GM12878 (cell line): Measurements from ENCODE around the gene GDF11. TPM values are rescaled to one million over a fixed set of nuclear protein-coding genes. Genes with fewer than 3 reads are reported as not detected.

Experiments used
- CEBPB ChIP-seq, 2 experiments: fragments of 150-350 bp in 1 of 2; IDR thresholded peaks; 2 replicates each; pipeline ENCODE4 v1.6.1; 2012 to 2014; ENCODE audit warnings: low read depth in 2 of 2, low read length in 2 of 2, borderline replicate concordance in 1 of 2, inconsistent platforms in 1 of 2
- CHD1 ChIP-seq: IDR thresholded peaks from 2 replicates; pipeline ENCODE4 v1.6.1; 2012; ENCODE audit warnings: low read depth, low read length, improper control_type of control experiment
- EED ChIP-seq: sonication (generic); IDR thresholded peaks from 2 replicates; pipeline ENCODE4 v1.6.1; 2016; ENCODE audit warnings: antibody characterized with exemption, low read depth
- EZH2 ChIP-seq: IDR thresholded peaks from 2 replicates; pipeline ENCODE4 v1.6.1; 2012; ENCODE audit warnings: low read depth, mild to moderate bottlenecking, control low read depth, inconsistent platforms, low read length, borderline replicate concordance; ENCODE audit not compliant: control insufficient read depth
- HDAC6 ChIP-seq: fragments of 200-600 bp; sonication (generic); IDR thresholded peaks from one replicate; pipeline ENCODE4 v1.8.0; 2017; ENCODE audit warnings: antibody characterized with exemption; ENCODE audit not compliant: unreplicated experiment
- IKZF1 ChIP-seq: fragments of 450-650 bp; conservative IDR thresholded peaks from 2 replicates; pipeline ENCODE4 v1.6.1; 2017; ENCODE audit warnings: antibody characterized with exemption, mild to moderate bottlenecking
- MEF2B ChIP-seq: fragments of 450-650 bp; IDR thresholded peaks from 2 replicates; pipeline ENCODE4 v1.6.1; 2018; ENCODE audit warnings: mild to moderate bottlenecking, moderate library complexity; ENCODE audit not compliant: partially characterized antibody, poor library complexity, severe bottlenecking
- MTA2 ChIP-seq: fragments of 450-650 bp; IDR thresholded peaks from 2 replicates; pipeline ENCODE4 v1.6.1; 2016; ENCODE audit warnings: low read depth, mild to moderate bottlenecking, moderate library complexity
- NBN ChIP-seq: fragments of 450-650 bp; IDR thresholded peaks from 2 replicates; pipeline ENCODE4 v1.6.1; 2016
- NFXL1 ChIP-seq: fragments of 450-650 bp; IDR thresholded peaks from 2 replicates; pipeline ENCODE4 v1.6.1; 2017; ENCODE audit warnings: antibody characterized with exemption, mild to moderate bottlenecking, borderline replicate concordance
- RAD21 ChIP-seq: IDR thresholded peaks from 2 replicates; pipeline ENCODE4 v1.6.1; 2011; ENCODE audit warnings: mild to moderate bottlenecking, low read depth, low read length, moderate library complexity; ENCODE audit not compliant: insufficient read depth
- SMC3 ChIP-seq: IDR thresholded peaks from 2 replicates; pipeline ENCODE4 v1.6.1; 2011; ENCODE audit warnings: low read length, improper control_type of control experiment, borderline replicate concordance
- SUZ12 ChIP-seq: fragments of 200-600 bp; sonication (generic); IDR thresholded peaks from one replicate; pipeline ENCODE4 v1.6.1; 2018; ENCODE audit warnings: antibody characterized with exemption, mild to moderate bottlenecking; ENCODE audit not compliant: unreplicated experiment
- TCF3 ChIP-seq: IDR thresholded peaks from 2 replicates; pipeline ENCODE4 v1.6.1; 2012; ENCODE audit warnings: low read depth, mild to moderate bottlenecking, low read length, borderline replicate concordance; ENCODE audit not compliant: insufficient read depth
- TCF7 ChIP-seq: IDR thresholded peaks from 2 replicates; pipeline ENCODE4 v1.6.1; 2014; ENCODE audit warnings: antibody characterized with exemption, borderline replicate concordance
- YY1 ChIP-seq: IDR thresholded peaks from 2 replicates; pipeline ENCODE4 v1.6.1; 2011; ENCODE audit warnings: low read depth, mild to moderate bottlenecking, low read length
- polyA plus RNA-seq, 11 experiments: library from polyadenylated mRNA; depleted of rRNA in 4 of 11; unstranded in 6 of 11; stranded (reverse) in 5 of 11; fragments of >200 nt; fragmentation: Nextera tagmentation in 4 of 11; fragmentation: Illumina TruSeq in 1 of 11; extraction: Ambion mirVana in 4 of 11; extraction: Trizol in 1 of 11; gene quantifications; 1 replicate in 1 of 11; 2 replicates in 10 of 11; pipeline versions ENCODE4 v1.2.1 to v1.2.3, GENCODE V29; 2011 to 2016; ENCODE audit warnings: inconsistent platforms in 2 of 11, missing spikeins in 2 of 11, low read depth in 1 of 11
- total RNA-seq, 4 experiments: library from RNA; depleted of rRNA in 3 of 4; stranded (reverse); fragments of >200 nt in 3 of 4; fragmentation: Illumina TruSeq in 1 of 4; extraction: Trizol in 1 of 4; gene quantifications; 2 replicates each; pipeline versions ENCODE4 v1.2.1 to v1.2.3, GENCODE V29; 2013 to 2021
- TF ChIP-seq, protein P1 (sequence below): fragments of 450-650 bp; IDR thresholded peaks from 2 replicates; pipeline ENCODE4 v1.6.1; 2016; ENCODE audit warnings: mild to moderate bottlenecking

GDF11 gene
- total and polyA plus RNA-seq, 10 of the 15 experiments (the other 5 are each of a cell fraction or from before 2014, with no cell fraction given): 0.83 to 15.4 (median 4.3) TPM

DNA sequence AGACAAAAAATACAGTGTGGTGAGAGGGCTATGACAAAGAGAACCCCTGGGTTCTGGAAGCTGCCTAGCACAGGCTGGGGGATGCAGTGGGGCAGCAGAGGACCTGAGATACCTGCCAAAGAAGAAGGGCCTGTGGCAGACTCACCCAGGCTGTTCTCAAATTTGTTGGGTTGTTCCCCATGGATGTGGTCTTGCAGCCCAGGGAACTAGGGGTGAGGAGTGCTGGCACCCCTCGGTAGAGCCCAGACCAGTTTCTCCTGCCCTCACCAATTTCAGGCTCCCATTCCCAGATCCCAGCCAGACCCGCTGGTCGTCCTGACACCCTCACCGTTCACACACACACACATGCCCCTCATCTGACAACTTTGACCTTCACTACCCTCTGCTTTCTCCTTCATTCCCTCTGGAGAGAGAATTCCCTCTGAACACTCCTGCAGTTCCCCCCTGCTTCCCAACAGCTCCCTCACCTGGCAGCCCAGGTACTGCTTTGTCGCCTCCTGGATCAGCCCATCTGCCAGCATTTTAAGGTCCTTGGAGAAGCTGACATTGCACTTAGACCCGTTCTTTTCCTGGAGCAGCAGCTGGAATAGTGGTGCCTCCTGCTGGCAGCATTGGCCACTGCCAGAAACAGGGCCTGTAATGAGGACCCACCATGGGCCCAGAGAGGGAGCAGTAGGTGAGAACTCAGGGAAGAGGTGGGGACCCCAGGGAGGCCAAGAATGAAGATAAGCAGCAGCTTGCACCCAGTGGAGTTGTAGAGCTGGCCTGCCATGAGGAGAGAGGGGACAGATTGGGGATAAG lies 5.9 kb upstream of the GDF11 start (continued):
- no peak for TF ChIP-seq MTA2
- no peak for TF ChIP-seq CHD1
- TF ChIP-seq NFXL1: no peak
- TF ChIP-seq CEBPB (IDR thresholded peaks at IDR 0.05; ENCODE audit: borderline replicate concordance in 1 of 2, low read depth in 2 of 2, low read length in 2 of 2): no peak
- TF ChIP-seq SUZ12: no peak
- TF ChIP-seq TCF3: 0 out of 2 replicates have a peak, but pooled peaks have one; percentile 23
- TF ChIP-seq HDAC6: no peak
- no peak for TF ChIP-seq EZH2
- TF ChIP-seq, protein P1, sequence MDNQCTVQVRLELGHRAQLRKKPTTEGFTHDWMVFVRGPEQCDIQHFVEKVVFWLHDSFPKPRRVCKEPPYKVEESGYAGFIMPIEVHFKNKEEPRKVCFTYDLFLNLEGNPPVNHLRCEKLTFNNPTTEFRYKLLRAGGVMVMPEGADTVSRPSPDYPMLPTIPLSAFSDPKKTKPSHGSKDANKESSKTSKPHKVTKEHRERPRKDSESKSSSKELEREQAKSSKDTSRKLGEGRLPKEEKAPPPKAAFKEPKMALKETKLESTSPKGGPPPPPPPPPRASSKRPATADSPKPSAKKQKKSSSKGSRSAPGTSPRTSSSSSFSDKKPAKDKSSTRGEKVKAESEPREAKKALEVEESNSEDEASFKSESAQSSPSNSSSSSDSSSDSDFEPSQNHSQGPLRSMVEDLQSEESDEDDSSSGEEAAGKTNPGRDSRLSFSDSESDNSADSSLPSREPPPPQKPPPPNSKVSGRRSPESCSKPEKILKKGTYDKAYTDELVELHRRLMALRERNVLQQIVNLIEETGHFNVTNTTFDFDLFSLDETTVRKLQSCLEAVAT: 0 out of 2 replicates have a peak, but pooled peaks have one; percentile 22
- TF ChIP-seq IKZF1: peak; percentile 57
- TF ChIP-seq MEF2B: no peak
- TF ChIP-seq EED: 0 out of 2 replicates have a peak, but pooled peaks have one; percentile 37
- peak; percentile 91 for TF ChIP-seq SMC3
- TF ChIP-seq YY1: peak; percentile 79
- no peak for TF ChIP-seq TCF7
- peak; percentile 58; the same call in 1 of the 2 replicates for TF ChIP-seq NBN
- TF ChIP-seq RAD21: peak; percentile 83
